ENCODE results near the gene LRRC47. TPM values are rescaled to one million over a fixed set of nuclear protein-coding genes. Genes with fewer than 3 reads are reported as not detected.

Gene LRRC47
- total RNA-seq, 2 donors from 2014 or later, result 31.9 to 42.7 TPM

DNA sequence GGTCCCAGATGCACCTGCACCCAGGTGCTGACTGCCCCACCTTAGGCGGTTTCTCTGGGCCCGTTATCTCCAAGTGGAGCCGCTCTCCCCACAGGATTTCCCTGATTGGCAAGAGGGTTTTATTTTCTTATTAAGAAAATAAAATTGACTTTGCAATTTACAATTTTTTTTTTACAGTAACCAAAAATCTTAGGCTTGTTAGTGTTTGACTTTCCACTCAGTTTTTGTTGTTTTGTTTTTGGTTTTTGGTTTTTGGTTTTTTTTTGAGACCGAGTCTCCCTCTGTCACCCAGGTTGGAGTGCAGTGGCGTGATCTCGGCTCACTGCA lies 48.8 kb downstream of the LRRC47 start:
- Histone ChIP-seq H3K9me3 (no peaks in the 10 kb centered on the region), H3K36me3 (no peaks in the 10 kb centered on the region), H3K4me3 (peak overlapping the region; percentile 66), H3K27me3 (no peaks in the 10 kb centered on the region), H3K9ac (ENCODE audit: low read depth in 2 of 2, low read length in 2 of 2) (no peak overlapping the region), H3K27ac (no peak overlapping the region), H3K4me1 (peaks cover 8% of the 10 kb centered on the region)
- intact Hi-C loops (cut with DNase I), result no loop called here
- no peak for DNase-seq
- TF ChIP-seq CTCF (IDR thresholded peaks at IDR 0.05), result no peak

DNA sequence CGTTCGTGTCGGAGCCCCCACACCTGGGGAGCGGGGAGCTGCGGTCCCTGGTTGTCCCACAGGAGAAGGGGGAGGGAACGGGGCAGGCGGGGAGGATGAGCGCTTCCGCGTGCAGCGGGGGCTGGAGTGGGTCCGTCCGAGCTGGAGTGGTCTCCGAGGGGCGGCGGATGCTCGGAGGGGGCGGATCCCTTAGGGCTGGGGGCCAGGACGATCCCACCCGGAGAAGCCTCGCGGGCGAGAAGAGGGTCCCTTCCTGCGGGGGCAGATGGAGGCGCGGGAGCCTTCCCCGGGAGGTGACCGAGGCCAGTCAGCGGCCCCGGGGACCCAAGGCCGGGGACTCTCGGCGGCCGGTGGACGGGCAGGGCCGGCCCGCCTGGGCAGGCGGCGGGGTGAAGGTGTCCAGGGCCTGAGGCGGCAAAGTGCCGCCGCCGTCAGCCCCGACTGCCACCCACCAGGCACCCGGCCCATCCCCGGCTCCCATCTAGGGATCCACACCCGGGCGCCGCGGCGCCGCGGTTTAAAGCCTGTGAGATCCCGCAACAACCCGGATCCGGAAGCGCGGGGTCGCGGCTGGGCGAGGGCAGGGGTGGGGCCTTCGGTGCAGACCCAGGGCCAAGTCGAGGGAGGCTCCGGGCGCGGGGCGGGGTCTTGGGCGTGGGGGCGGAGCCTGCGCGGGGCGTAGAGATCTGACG lies 49.3 kb downstream of the LRRC47 start:
- TF ChIP-seq CTCF (IDR thresholded peaks at IDR 0.05), result no peak
- Histone ChIP-seq H3K9ac (ENCODE audit: low read depth in 2 of 2, low read length in 2 of 2) (peak overlapping the region in 1 of 2 donors; percentile 60), H3K36me3 (no peaks in the 10 kb centered on the region), H3K4me3 (peak overlapping the region; percentile 66), H3K27me3 (no peaks in the 10 kb centered on the region), H3K4me1 (peaks cover 8% of the 10 kb centered on the region), H3K27ac (no peak overlapping the region), H3K9me3 (no peaks in the 10 kb centered on the region)
- peak; percentile 93 for DNase-seq
- intact Hi-C loops (cut with DNase I), result no loop called here

DNA sequence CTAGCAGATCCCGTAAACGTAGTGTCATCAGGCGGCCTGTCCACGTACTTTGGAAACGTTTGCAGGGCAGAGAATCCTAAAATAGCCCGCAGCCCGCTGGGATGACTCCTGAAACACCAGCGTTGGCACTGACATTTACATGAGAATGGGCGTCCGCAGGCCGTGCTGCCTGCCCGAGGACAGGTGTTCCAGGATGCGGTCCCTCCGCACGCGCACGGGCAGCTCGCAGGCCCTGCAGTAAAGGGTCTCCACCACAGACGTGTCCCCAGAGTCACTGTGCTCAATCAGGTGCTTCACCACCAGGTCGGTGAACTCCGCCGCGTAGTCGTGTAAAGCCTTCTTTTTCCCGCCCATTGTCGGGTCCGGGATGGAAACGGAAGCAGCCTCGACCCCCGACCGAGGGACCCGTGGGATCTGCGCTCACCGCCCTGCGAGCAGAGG lies 49.9 kb downstream of the LRRC47 start:
- H3K36me3 ChIP-seq, result no peaks in the 10 kb centered on the region
- H3K27me3 ChIP-seq, result no peaks in the 10 kb centered on the region
- H3K4me1 ChIP-seq, result peaks cover 8% of the 10 kb centered on the region
- no peak overlapping the region for H3K27ac ChIP-seq
- H3K9ac ChIP-seq (ENCODE audit: low read depth in 2 of 2, low read length in 2 of 2), result peak overlapping the region in 1 of 2 donors; percentile 60
- peak overlapping the region; percentile 66 for H3K4me3 ChIP-seq
- no peak for TF ChIP-seq CTCF (IDR thresholded peaks at IDR 0.05)
- no peaks in the 10 kb centered on the region for H3K9me3 ChIP-seq
- intact Hi-C loops (cut with DNase I), result no loop called here
- DNase-seq, result no peak

- TF ChIP-seq CTCF (IDR thresholded peaks at IDR 0.05), result no peak
- no peaks in the 10 kb centered on the region for H3K36me3 ChIP-seq
- DNase-seq, result no peak
- intact Hi-C loops (cut with DNase I), result no loop called here
- H3K27me3 ChIP-seq, result no peaks in the 10 kb centered on the region
- no peak overlapping the region for H3K4me3 ChIP-seq
- no peak overlapping the region for H3K9ac ChIP-seq (ENCODE audit: low read depth in 2 of 2, low read length in 2 of 2)
- H3K27ac ChIP-seq, result no peak overlapping the region
- peaks cover 8% of the 10 kb centered on the region for H3K4me1 ChIP-seq
- H3K9me3 ChIP-seq, result no peaks in the 10 kb centered on the region
These were observed 50.5 kb downstream of the LRRC47 start for GRCh38 chr1:3745590-3746381.

DNA sequence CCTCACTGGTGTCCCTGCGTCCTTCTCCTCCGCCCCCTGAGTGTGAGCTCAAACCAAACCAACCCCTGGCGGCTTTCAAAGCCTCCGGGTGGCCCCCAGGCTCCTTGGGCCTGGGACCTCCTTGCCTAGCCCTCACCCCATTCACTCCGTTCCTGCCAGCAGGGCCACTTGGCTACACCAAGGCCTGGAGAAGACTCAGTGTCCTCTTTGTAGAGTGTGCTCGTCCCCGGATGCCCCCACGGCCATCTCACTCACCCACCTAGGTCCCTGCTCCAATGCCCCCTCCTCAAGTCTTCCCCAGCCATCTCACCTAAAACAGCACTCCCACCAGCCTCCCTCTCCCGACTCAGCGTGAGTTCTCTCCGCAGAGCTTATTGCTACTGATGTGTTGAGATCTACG lies 51.2 kb downstream of the LRRC47 start:
- no peaks in the 10 kb centered on the region for H3K9me3 ChIP-seq
- no peaks in the 10 kb centered on the region for H3K27me3 ChIP-seq
- no peak for TF ChIP-seq CTCF (IDR thresholded peaks at IDR 0.05)
- no peak for DNase-seq
- intact Hi-C loops (cut with DNase I), result no loop called here
- peaks cover 8% of the 10 kb centered on the region for H3K4me1 ChIP-seq
- H3K9ac ChIP-seq (ENCODE audit: low read depth in 2 of 2, low read length in 2 of 2), result no peak overlapping the region
- H3K4me3 ChIP-seq, result no peak overlapping the region
- H3K27ac ChIP-seq, result no peak overlapping the region
- H3K36me3 ChIP-seq, result no peaks in the 10 kb centered on the region

Data from colonic mucosa (tissue), 4 donors.